ENCODE results near the gene MEX3B.

DNA sequence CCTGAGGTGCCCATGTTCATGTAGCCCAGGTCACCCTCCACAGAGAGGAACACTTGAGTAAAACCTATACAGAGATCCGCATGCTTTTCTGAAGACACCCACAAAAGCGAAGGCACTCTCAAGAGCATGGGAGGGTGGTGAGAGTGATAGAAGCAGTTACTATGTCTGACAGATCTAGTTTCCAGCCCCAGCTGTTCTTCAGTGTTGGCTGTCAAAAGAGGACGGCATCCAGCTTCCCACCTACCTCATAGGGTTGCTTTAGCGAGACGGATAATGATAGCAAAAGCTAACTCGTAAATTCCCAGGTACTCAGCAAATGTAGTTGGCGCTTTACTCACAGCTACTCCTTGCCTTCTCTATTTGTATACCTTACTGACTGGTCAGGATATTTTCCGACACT is 3.0 kb upstream of the MEX3B start:
- TF ChIP-seq CTCF (IDR thresholded peaks at IDR 0.05) (no peak), POLR2A (IDR thresholded peaks at IDR 0.05) (no peak), POLR2AphosphoS5 (IDR thresholded peaks at IDR 0.05) (no peak)

All from gastroesophageal sphincter (tissue), 3 donors.